HG03066 (cell line): Measurements from ENCODE around the gene SBK3.
"Not testable (repeated sequence)": the region's sequence is repeated elsewhere in the genome, so short reads cannot be mapped to it uniquely, and the experiment has no call there.

ENCODE experiments used
- ATAC-seq: cut with Tn5 transposase; IDR thresholded peaks from one replicate; pipeline ENCODE4 v1.9.1; 2021; ENCODE audit warnings: low read depth; ENCODE audit not compliant: unreplicated experiment

The SBK3 gene

GRCh38 chr19:55578031-55578760, 32.9 kb upstream of the SBK3 start:
- ATAC-seq, result no peak

GRCh38 chr19:55576746-55577145, 31.4 kb upstream of the SBK3 start:
- no peak for ATAC-seq

- not testable (repeated sequence) for ATAC-seq
Observed at GRCh38 chr19:55573929-55574328, 28.6 kb upstream of the SBK3 start.

- not testable (repeated sequence) for ATAC-seq
Observed at GRCh38 chr19:55569477-55569876, 24.1 kb upstream of the SBK3 start.

GRCh38 chr19:55567708-55568328, 22.5 kb upstream of the SBK3 start:
- no peak for ATAC-seq

GRCh38 chr19:55566823-55567222, 21.5 kb upstream of the SBK3 start:
- ATAC-seq, result no peak

- no peak for ATAC-seq
Observed at GRCh38 chr19:55563261-55563690, 17.9 kb upstream of the SBK3 start.

- ATAC-seq, result no peak
Observed at GRCh38 chr19:55559684-55560083, 14.3 kb upstream of the SBK3 start.

GRCh38 chr19:55554741-55555152, 9.4 kb upstream of the SBK3 start:
- no peak for ATAC-seq

GRCh38 chr19:55554302-55554701, 9.0 kb upstream of the SBK3 start:
- ATAC-seq, result no peak

GRCh38 chr19:55553217-55554182, 8.2 kb upstream of the SBK3 start:
- no peak for ATAC-seq

GRCh38 chr19:55552620-55553019, 7.3 kb upstream of the SBK3 start:
- no peak for ATAC-seq

GRCh38 chr19:55552206-55552605, 6.9 kb upstream of the SBK3 start:
- no peak for ATAC-seq

- ATAC-seq, result no peak
Observed at GRCh38 chr19:55550321-55550650, 4.9 kb upstream of the SBK3 start.

- ATAC-seq, result no peak
Observed at GRCh38 chr19:55549500-55550320, 4.4 kb upstream of the SBK3 start.

- ATAC-seq, result no peak
Observed at GRCh38 chr19:55546822-55547614, 1.7 kb upstream of the SBK3 start.

- no peak for ATAC-seq
Observed at GRCh38 chr19:55546011-55546410, 668 bp upstream of the SBK3 start.

GRCh38 chr19:55544776-55545439, 435 bp downstream of the SBK3 start:
- ATAC-seq, result no peak

GRCh38 chr19:55544014-55544413, 1.3 kb downstream of the SBK3 start:
- no peak for ATAC-seq
